Astrocyte of the cerebellum (primary cell): ENCODE results near the gene LRSAM1.

Source experiments
- DNase-seq: peaks from one replicate; pipeline ENCODE4 v3.0.0-alpha.2; 2011; ENCODE audit warnings: low read depth
- H3K4me3 ChIP-seq: 2 replicates; pipeline ENCODE4 v1.5.1; 2011; ENCODE audit warnings: mild to moderate bottlenecking, low read depth, low read length, moderate library complexity
- in situ Hi-C: cut with HindIII; loops from 2 replicates; pipeline ENCODE4 v1.10.0; 2017; ENCODE audit warnings: low sequenced_read_pairs
- TF ChIP-seq, protein P1 (sequence below): IDR thresholded peaks from 2 replicates; pipeline ENCODE4 v1.5.1; 2012; ENCODE audit warnings: low read length, low read depth, moderate library complexity, mild to moderate bottlenecking; ENCODE audit errors: missing control alignments

Gene LRSAM1

DNA sequence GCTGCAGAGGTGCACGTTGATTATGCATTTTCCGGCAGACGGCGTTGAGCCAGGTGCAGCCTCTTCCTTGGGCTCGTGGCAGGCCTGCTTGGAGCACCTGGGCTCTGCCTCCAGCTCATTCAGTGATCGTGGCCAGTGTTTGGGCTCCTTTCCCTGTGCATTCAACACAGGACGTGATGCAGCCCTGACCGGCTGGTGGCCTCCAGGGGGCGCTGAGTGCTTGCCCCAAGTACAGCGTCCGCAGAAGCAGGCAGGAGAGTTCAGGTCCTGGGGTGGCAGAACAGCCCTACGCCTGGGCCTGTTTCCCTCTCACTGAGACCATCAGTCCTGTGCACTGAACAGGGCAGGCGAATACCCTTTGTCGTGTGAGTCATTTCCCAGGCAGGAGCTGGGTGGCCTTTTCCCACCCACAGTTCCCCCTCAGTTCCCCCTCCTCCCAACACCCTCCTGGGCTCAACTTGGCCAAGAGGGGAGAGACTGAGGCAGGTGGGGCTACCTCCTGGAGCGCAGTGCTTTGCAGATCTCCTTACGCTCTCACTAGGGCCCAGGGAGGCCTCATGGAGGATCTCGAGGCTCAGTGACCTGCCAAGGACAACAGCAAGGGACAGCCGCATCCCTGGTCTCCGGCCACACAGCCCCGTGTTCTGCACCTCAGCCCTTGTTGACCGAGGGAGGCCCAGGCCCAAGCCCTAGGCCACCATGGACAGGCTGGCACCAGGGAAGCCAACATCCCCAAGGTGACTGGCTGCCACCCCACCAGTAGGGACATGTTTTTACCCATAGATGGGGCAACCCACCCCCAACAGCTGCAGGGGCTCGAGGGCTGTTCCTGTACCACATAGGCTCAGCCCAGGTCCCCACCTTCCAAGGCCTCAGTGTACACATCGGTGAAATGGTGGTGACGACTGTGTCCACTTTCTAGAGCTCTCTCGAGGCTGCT, 52.9 kb downstream of the LRSAM1 start:
- in situ Hi-C loops: no loop called here
- TF ChIP-seq, protein P1, sequence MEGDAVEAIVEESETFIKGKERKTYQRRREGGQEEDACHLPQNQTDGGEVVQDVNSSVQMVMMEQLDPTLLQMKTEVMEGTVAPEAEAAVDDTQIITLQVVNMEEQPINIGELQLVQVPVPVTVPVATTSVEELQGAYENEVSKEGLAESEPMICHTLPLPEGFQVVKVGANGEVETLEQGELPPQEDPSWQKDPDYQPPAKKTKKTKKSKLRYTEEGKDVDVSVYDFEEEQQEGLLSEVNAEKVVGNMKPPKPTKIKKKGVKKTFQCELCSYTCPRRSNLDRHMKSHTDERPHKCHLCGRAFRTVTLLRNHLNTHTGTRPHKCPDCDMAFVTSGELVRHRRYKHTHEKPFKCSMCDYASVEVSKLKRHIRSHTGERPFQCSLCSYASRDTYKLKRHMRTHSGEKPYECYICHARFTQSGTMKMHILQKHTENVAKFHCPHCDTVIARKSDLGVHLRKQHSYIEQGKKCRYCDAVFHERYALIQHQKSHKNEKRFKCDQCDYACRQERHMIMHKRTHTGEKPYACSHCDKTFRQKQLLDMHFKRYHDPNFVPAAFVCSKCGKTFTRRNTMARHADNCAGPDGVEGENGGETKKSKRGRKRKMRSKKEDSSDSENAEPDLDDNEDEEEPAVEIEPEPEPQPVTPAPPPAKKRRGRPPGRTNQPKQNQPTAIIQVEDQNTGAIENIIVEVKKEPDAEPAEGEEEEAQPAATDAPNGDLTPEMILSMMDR: peak; percentile 86
- no peak overlapping the region for H3K4me3 ChIP-seq
- peak; percentile 79 for DNase-seq

DNA sequence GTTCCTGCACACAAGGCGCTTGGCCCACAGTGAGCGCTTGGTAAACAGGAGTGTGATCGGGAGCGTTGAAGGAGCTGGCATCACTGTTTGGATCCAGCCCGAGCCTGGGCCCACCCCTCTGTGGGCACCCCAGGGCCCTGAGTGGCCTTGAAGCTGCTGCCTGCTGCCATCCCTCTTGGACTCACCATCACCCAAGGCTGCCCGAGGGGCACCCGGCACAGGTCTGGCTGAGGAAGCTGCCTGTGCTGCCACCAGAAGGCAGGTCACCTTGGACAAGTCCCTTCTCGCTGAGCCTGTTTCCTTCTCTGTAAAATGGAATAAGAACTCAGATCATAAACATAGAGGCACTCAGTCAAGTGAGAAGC, 53.6 kb downstream of the LRSAM1 start:
- TF ChIP-seq, protein P1: no peak
- in situ Hi-C loops: no loop called here
- H3K4me3 ChIP-seq: no peak overlapping the region
- no peak for DNase-seq

DNA sequence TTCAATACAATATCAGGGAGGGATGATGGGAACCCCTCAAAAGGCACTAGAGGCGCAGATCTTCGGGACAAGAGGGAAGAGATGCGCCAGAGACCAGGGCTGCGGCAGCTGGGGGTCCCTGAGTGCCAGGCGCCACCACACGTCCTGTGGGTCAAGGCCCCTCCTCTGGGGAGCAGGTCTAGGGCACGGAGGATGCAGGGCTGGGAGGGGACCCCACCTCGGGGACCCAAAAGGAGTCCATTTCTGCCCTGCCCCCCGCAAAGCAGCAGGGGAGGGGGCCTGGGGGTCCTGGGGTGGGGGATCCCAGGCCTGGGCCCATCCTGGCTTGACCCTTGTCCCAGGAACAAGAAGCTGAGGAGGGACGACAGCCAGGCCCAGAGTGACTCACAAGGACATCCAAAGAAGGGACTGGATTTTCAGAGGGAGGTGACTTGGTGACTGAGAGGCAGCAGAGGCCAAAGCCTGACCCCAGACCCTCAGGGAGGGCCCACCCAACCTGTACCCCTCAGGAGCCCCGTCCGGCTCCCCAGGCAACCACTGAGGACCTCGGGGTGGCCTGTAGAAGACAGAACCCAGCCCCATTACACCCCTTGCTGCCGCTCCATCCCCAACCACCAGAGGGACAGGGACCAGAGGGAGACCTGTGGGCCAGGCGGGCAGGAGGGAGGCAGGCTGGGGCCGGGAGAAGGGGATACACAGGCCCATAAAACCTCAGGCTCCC, 54.2 kb downstream of the LRSAM1 start:
- no peak for DNase-seq
- H3K4me3 ChIP-seq: no peak overlapping the region
- TF ChIP-seq, protein P1: peak; percentile 70
- in situ Hi-C loops: no loop called here

DNA sequence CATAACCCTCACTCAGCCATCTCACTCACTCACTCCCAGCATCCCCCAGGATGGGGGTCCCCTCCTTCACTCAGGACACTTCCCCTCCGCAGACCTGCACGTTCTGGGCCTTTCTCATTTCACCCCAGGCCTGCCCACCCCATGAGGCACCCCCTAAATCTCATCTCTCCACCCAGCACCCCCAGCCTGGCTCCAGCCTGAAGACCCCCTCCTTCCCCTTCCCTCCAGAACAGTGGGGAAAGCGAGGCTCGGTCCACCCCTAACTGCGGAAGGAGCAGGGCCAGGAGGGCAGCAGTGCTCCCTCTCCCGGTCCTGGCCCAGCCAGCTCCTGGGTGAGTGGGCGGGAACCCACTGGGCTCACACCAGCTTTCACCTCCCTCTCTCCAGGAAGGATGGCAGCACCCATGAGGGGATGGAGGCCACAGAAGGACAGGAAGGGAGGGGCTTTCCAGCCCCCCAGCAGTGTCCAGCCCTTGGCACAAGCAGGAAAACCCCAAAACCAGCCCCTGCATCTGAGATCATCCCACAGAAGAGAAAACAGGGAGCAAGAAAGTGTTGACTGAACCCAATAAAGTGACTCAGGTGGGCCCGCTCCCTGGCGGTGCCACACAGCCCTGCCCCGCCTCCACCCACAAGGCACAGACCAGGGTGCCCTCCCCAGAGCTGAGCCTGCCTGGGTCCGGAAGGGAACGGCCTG, 55.0 kb downstream of the LRSAM1 start:
- in situ Hi-C loops: no loop called here
- no peak for DNase-seq
- no peak overlapping the region for H3K4me3 ChIP-seq
- TF ChIP-seq, protein P1: no peak

DNA sequence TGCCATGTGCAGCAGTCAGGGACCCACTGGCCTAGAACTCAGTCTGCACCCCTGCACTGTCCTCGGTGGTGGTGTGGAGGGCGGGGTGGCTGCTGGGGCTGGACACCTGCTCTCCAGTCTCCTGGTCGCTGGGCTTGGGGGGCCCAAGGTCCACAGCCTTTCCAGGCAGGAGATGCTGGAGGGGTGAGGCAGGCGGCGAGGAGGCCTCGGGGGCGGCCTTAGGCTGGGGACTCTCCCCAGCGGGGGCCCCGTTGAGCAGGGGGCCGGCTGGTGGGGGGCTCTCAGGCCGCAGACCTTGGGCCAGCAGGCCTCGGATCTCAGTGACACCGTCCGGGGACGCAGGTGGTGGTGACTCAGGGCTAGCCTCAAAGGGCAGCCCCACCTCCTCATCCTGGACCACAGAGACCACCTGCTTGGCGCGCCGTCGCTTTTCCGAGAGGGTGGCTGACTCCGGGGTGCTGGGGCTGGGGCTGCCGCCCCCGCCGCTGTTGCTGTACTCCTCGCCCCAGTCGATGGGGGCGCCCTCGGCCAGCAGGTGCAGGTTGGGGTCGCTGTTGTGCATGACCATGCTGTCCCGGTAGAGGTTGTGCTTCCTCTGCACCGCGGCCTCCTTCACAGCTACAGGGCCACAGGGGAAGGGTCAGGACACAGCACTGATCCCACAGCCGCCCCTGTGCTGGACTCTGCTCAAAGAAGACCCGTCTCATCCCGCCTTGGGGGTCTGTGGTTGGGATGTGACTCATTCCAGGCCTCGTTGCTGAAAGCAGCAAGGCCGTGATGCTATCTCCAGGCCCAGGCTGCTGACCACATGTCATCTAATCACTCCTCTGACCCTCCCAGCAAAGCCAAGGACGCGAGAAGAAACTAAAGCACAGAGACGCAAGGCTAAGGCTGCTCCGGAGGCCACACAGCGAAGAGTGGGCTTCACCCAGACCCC, 55.8 kb downstream of the LRSAM1 start:
- no peak for DNase-seq
- in situ Hi-C loops: no loop called here
- TF ChIP-seq, protein P1: no peak
- no peak overlapping the region for H3K4me3 ChIP-seq
